HepG2 (cell line): ENCODE measurements around the gene ATG4B. TPM values are rescaled to one million over a fixed set of nuclear protein-coding genes. Genes with fewer than 3 reads are reported as not detected.

ENCODE experiments used
- ATF1 ChIP-seq: IDR thresholded peaks from 2 replicates; pipeline ENCODE4 v1.6.1; 2016; ENCODE audit warnings: mild to moderate bottlenecking, control low read depth
- CCAR2 ChIP-seq: fragments of 200-400 bp; formaldehyde crosslinking; optimal IDR thresholded peaks from 2 replicates; pipeline ENCODE3; 2018; ENCODE audit warnings: low read depth, mild to moderate bottlenecking, low read length, moderate library complexity
- ERF ChIP-seq: IDR thresholded peaks from 2 replicates; pipeline ENCODE4 v1.6.1; 2018; ENCODE audit warnings: missing biosample characterization, missing genetic modification reagents
- HDAC1 ChIP-seq: sonication (generic); formaldehyde crosslinking; IDR thresholded peaks from 2 replicates; pipeline ENCODE4 v1.5.1; 2020; ENCODE audit warnings: mild to moderate bottlenecking, missing genetic modification reagents
- HNF1B ChIP-seq: sonication (generic); formaldehyde crosslinking; IDR thresholded peaks from 2 replicates; pipeline ENCODE4 v1.5.1; 2020; ENCODE audit warnings: mild to moderate bottlenecking, moderate library complexity, missing genetic modification reagents
- HOXA3 ChIP-seq: sonication (generic); formaldehyde crosslinking; IDR thresholded peaks from 2 replicates; pipeline ENCODE4 v1.5.0; 2020; ENCODE audit warnings: missing genetic modification reagents
- MIER3 ChIP-seq: IDR thresholded peaks from 2 replicates; pipeline ENCODE4 v1.6.1; 2016; ENCODE audit warnings: missing compliant biosample characterization, borderline replicate concordance
- MTF2 ChIP-seq: sonication (generic); formaldehyde crosslinking; IDR thresholded peaks from 2 replicates; pipeline ENCODE4 v1.5.0; 2020; ENCODE audit warnings: missing genetic modification reagents, borderline replicate concordance
- NCOA1 ChIP-seq: sonication (generic); formaldehyde crosslinking; IDR thresholded peaks from 2 replicates; pipeline ENCODE4 v1.9.0; 2021; ENCODE audit warnings: missing genetic modification reagents
- RBFOX2 ChIP-seq: fragments of 200-400 bp; formaldehyde crosslinking; IDR thresholded peaks from 2 replicates; pipeline ENCODE4 v1.6.1; 2017; ENCODE audit warnings: low read depth, mild to moderate bottlenecking, low read length
- SMYD3 ChIP-seq: sonication (generic); formaldehyde crosslinking; IDR thresholded peaks from 2 replicates; pipeline ENCODE4 v1.8.1; 2023; ENCODE audit warnings: mild to moderate bottlenecking, missing genetic modification reagents
- SP5 ChIP-seq: IDR thresholded peaks from 2 replicates; pipeline ENCODE4 v1.6.1; 2016; ENCODE audit warnings: low read depth, borderline replicate concordance
- SUZ12 ChIP-seq: fragments of 150-350 bp; IDR thresholded peaks from 2 replicates; pipeline ENCODE4 v1.6.1; 2014; ENCODE audit warnings: low read depth, low read length
- TFAP4 ChIP-seq: sonication (generic); IDR thresholded peaks from 2 replicates; pipeline ENCODE4 v1.6.1; 2016; ENCODE audit warnings: low read depth, borderline replicate concordance
- ZBTB33 ChIP-seq: sonication (generic); formaldehyde crosslinking; IDR thresholded peaks from 2 replicates; pipeline ENCODE4 v1.4.0; 2020; ENCODE audit warnings: missing genetic modification reagents
- ZC3H13 ChIP-seq: sonication (generic); formaldehyde crosslinking; IDR thresholded peaks from 2 replicates; pipeline ENCODE4 v1.8.1; 2023; ENCODE audit warnings: mild to moderate bottlenecking, missing genetic modification reagents, moderate library complexity
- ZFY ChIP-seq: sonication (generic); formaldehyde crosslinking; IDR thresholded peaks from 2 replicates; pipeline ENCODE4 v1.4.0; 2020; ENCODE audit warnings: missing genetic modification reagents
- ZKSCAN1 ChIP-seq: fragments of 150-350 bp; IDR thresholded peaks from 2 replicates; pipeline ENCODE4 v1.6.1; 2014; ENCODE audit warnings: low read length
- ZNF251 ChIP-seq: sonication (generic); formaldehyde crosslinking; IDR thresholded peaks from 2 replicates; pipeline ENCODE4 v1.9.0; 2021; ENCODE audit warnings: mild to moderate bottlenecking, missing genetic modification reagents
- ZNF619 ChIP-seq: sonication (generic); formaldehyde crosslinking; IDR thresholded peaks from 2 replicates; pipeline ENCODE4 v1.4.0; 2020; ENCODE audit warnings: mild to moderate bottlenecking, missing genetic modification reagents
- ZNF746 ChIP-seq: sonication (generic); formaldehyde crosslinking; IDR thresholded peaks from 2 replicates; pipeline ENCODE4 v1.8.0; 2022; ENCODE audit warnings: mild to moderate bottlenecking, missing genetic modification reagents
- ZNF776 ChIP-seq: sonication (generic); formaldehyde crosslinking; IDR thresholded peaks from 2 replicates; pipeline ENCODE4 v1.4.0; 2020; ENCODE audit warnings: mild to moderate bottlenecking, missing genetic modification reagents
- polyA plus RNA-seq, 8 experiments: library from polyadenylated mRNA; depleted of rRNA in 3 of 8; stranded (reverse) in 7 of 8; unstranded in 1 of 8; fragments of >200 nt; fragmentation: Illumina TruSeq in 4 of 8; extraction: Trizol in 4 of 8; gene quantifications; 2 replicates each; pipeline versions ENCODE4 v1.2.1 to v1.2.3, GENCODE V29; 2011 to 2016; ENCODE audit warnings: low read depth in 4 of 8, missing spikeins in 1 of 8, mixed read lengths in 1 of 8; ENCODE audit not compliant: insufficient read depth in 1 of 8
- total RNA-seq, 5 experiments: library from RNA; depleted of rRNA; stranded (reverse); fragments of >200 nt; fragmentation: Illumina TruSeq; extraction: Trizol; gene quantifications; 2 replicates each; pipeline ENCODE4 v1.2.3, GENCODE V29; 2016; ENCODE audit warnings: low read depth in 1 of 5
- TF ChIP-seq, protein P1 (sequence below): sonication (generic); formaldehyde crosslinking; IDR thresholded peaks from 2 replicates; pipeline ENCODE4 v1.8.1; 2023; ENCODE audit warnings: mild to moderate bottlenecking, missing genetic modification reagents, borderline replicate concordance
- TF ChIP-seq, protein P2 (sequence below): sonication (generic); formaldehyde crosslinking; IDR thresholded peaks from 2 replicates; pipeline ENCODE4 v1.5.0; 2020; ENCODE audit warnings: missing genetic modification reagents

Gene ATG4B
- total and polyA plus RNA-seq, 2 of the 13 experiments (the other 11 are each of a cell fraction or from before 2014, with no cell fraction given): 95.5 to 239 TPM

DNA sequence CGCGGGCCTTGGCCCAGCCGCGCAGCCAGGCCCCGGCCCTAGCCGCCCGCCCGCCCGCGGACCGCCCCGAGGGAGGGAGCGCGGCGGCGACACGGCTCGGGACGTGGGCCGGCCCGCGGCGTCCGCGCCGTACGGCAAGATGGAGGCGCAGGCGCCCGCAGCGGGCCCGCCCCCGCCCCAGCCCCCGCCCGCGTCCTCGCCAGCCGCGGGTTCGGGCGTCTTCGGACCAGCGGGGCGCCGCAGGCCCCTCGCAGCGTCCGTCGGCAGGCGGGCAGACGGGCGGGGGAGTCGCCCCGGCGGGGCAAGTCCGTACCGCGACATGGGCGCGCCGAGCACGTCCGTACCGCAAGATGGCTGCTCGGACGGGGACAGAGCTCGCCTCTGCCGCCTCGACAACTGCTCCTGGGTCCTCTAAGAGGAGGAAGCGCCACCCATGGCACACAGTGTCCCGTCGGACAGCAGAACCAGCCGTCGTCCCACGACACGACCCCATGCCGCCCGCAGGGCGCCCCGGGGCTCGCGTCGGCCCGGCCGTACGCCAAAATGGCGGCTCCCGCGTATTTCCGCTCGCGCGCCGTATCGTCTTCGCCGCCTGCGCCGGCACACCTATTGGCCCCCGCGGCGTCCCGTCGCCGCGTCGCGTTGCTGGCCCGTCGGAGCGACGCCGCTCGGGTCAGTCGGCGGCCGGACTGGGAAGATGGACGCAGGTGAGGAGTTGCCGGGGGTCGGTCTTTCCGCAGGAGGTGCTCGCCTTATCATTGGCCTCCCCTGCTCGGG is at the start of gene ATG4B, which contains the start of gene THAP4 (continued):
- TF ChIP-seq TFAP4: peak; percentile 60; the same call in 1 of the 2 replicates
- no peak for TF ChIP-seq SUZ12
- TF ChIP-seq HNF1B (CRISPR knock-in tag): peak; percentile 51; the same call in 1 of the 2 replicates
- TF ChIP-seq SP5 (CRISPR knock-in tag): peak; percentile 47
- peak; percentile 91; the same call in 1 of the 2 replicates for TF ChIP-seq MIER3 (CRISPR knock-in tag)
- peak; percentile 83; the same call in 1 of the 2 replicates for TF ChIP-seq ZNF746 (CRISPR knock-in tag)
- TF ChIP-seq ZC3H13 (CRISPR knock-in tag): peak; percentile 97
- peak; percentile 56; the same call in 1 of the 2 replicates for TF ChIP-seq ZNF776 (CRISPR knock-in tag)
- TF ChIP-seq ZFY (CRISPR knock-in tag): peak; percentile 92
- TF ChIP-seq RBFOX2: peak; percentile 96
- peak; percentile 97 for TF ChIP-seq ERF
- peak; percentile 98 for TF ChIP-seq HDAC1 (CRISPR knock-in tag)
- peak; percentile 36; the same call in 1 of the 2 replicates for TF ChIP-seq ZBTB33 (CRISPR knock-in tag)
- TF ChIP-seq, protein P1, sequence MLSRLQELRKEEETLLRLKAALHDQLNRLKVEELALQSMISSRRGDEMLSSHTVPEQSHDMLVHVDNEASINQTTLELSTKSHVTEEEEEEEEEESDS (CRISPR knock-in tag): no peak
- TF ChIP-seq NCOA1 (CRISPR knock-in tag): no peak
- TF ChIP-seq, protein P2, sequence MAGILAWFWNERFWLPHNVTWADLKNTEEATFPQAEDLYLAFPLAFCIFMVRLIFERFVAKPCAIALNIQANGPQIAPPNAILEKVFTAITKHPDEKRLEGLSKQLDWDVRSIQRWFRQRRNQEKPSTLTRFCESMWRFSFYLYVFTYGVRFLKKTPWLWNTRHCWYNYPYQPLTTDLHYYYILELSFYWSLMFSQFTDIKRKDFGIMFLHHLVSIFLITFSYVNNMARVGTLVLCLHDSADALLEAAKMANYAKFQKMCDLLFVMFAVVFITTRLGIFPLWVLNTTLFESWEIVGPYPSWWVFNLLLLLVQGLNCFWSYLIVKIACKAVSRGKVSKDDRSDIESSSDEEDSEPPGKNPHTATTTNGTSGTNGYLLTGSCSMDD: 0 out of 2 replicates have a peak, but pooled peaks have one; percentile 42
- no peak for TF ChIP-seq MTF2 (CRISPR knock-in tag)
- peak; percentile 68 for TF ChIP-seq ZKSCAN1
- no peak for TF ChIP-seq SMYD3 (CRISPR knock-in tag)
- TF ChIP-seq ATF1 (CRISPR knock-in tag): peak; percentile 93
- peak; percentile 94; the same call in 1 of the 2 replicates for TF ChIP-seq ZNF619 (CRISPR knock-in tag)
- no peak for TF ChIP-seq ZNF251 (CRISPR knock-in tag)
- TF ChIP-seq HOXA3 (CRISPR knock-in tag): peak; percentile 100
- TF ChIP-seq CCAR2: no peak
